SK-N-SH treated with all-trans-retinoic acid at 6 μM for 48 hours (cell line): ENCODE results near the gene OR1J4.

Source experiments
- ARNTL ChIP-seq: fragments of 450-650 bp; formaldehyde crosslinking; IDR thresholded peaks from 2 replicates; pipeline ENCODE4 v1.5.0; 2020; ENCODE audit warnings: low read depth, mild to moderate bottlenecking, moderate library complexity, borderline replicate concordance
- CSDC2 ChIP-seq: fragments of 250-450 bp; sonication (Bioruptor Pico); IDR thresholded peaks from 2 replicates; pipeline ENCODE4 v1.5.0; 2020; ENCODE audit warnings: mild to moderate bottlenecking, moderate library complexity
- ISL1 ChIP-seq: fragments of 250-450 bp; sonication (Bioruptor Pico); IDR thresholded peaks from 2 replicates; pipeline ENCODE4 v2.1.2; 2022; ENCODE audit warnings: mild to moderate bottlenecking, moderate library complexity
- OSR1 ChIP-seq: fragments of 250-450 bp; sonication (Bioruptor Pico); IDR thresholded peaks from 2 replicates; pipeline ENCODE4 v1.8.0; 2022; ENCODE audit warnings: moderate library complexity, mild to moderate bottlenecking, inconsistent platforms
- PATZ1 ChIP-seq: fragments of 250-450 bp; sonication (Bioruptor Pico); IDR thresholded peaks from 2 replicates; pipeline ENCODE4 v1.8.0; 2020; ENCODE audit warnings: mild to moderate bottlenecking, moderate library complexity, borderline replicate concordance
- PPARA ChIP-seq: fragments of 250-450 bp; sonication (Bioruptor Pico); IDR thresholded peaks from 2 replicates; pipeline ENCODE4 v1.5.0; 2020; ENCODE audit warnings: mild to moderate bottlenecking, borderline replicate concordance
- RARB ChIP-seq: fragments of 250-450 bp; sonication (Bioruptor Pico); IDR thresholded peaks from 2 replicates; pipeline ENCODE4 v1.8.0; 2021; ENCODE audit warnings: mild to moderate bottlenecking, moderate library complexity
- TCF4 ChIP-seq: fragments of 250-450 bp; sonication (Bioruptor Pico); IDR thresholded peaks from 2 replicates; pipeline ENCODE4 v1.8.0; 2021; ENCODE audit warnings: mild to moderate bottlenecking, moderate library complexity, borderline replicate concordance
- ZFP30 ChIP-seq: fragments of 450-650 bp; formaldehyde crosslinking; IDR thresholded peaks from 2 replicates; pipeline ENCODE4 v1.5.0; 2022; ENCODE audit warnings: mild to moderate bottlenecking, moderate library complexity
- ZNF565 ChIP-seq: fragments of 450-650 bp; formaldehyde crosslinking; conservative IDR thresholded peaks from 2 replicates; pipeline ENCODE4 v1.5.0; 2020; ENCODE audit warnings: low read depth, mild to moderate bottlenecking, moderate library complexity
- TF ChIP-seq, protein P1 (sequence below): fragments of 250-450 bp; sonication (Bioruptor Pico); IDR thresholded peaks from 2 replicates; pipeline ENCODE4 v1.5.1; 2020; ENCODE audit warnings: low read depth, mild to moderate bottlenecking, moderate library complexity
- TF ChIP-seq, protein P2 (sequence below): fragments of 250-450 bp; sonication (Bioruptor Pico); IDR thresholded peaks from 2 replicates; pipeline ENCODE4 v1.5.1; 2021; ENCODE audit warnings: mild to moderate bottlenecking, moderate library complexity
- TF ChIP-seq, protein P3 (sequence below): fragments of 250-450 bp; sonication (Bioruptor Pico); IDR thresholded peaks from 2 replicates; pipeline ENCODE4 v1.5.0; 2020; ENCODE audit warnings: mild to moderate bottlenecking, moderate library complexity

DNA sequence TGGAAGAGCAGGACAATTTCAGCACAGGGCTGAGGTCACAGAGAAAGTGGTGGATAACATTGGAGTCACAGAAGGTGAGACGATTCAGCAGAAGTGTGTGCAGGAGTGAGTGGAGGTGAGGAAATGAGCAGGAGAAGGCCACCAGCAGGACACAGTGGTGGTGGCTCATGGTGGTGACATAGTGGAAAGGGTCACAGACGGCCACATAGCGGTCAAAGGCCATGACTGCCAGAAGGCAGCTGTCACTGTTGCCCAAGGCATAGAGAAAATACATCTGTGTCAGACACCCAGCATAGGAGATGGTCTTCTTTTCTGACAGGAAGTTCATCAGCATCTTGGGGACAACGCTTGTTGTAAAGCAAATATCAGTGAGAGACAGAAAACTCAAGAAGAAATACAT, 49.0 kb downstream of the OR1J4 start:
- TF ChIP-seq ISL1 (CRISPR knock-in tag): no peak
- TF ChIP-seq, protein P1, sequence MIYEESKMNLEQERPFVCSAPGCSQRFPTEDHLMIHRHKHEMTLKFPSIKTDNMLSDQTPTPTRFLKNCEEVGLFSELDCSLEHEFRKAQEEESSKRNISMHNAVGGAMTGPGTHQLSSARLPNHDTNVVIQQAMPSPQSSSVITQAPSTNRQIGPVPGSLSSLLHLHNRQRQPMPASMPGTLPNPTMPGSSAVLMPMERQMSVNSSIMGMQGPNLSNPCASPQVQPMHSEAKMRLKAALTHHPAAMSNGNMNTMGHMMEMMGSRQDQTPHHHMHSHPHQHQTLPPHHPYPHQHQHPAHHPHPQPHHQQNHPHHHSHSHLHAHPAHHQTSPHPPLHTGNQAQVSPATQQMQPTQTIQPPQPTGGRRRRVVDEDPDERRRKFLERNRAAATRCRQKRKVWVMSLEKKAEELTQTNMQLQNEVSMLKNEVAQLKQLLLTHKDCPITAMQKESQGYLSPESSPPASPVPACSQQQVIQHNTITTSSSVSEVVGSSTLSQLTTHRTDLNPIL (CRISPR knock-in tag): no peak
- TF ChIP-seq ARNTL (CRISPR knock-in tag): no peak
- no peak for TF ChIP-seq OSR1 (CRISPR knock-in tag)
- TF ChIP-seq, protein P2, sequence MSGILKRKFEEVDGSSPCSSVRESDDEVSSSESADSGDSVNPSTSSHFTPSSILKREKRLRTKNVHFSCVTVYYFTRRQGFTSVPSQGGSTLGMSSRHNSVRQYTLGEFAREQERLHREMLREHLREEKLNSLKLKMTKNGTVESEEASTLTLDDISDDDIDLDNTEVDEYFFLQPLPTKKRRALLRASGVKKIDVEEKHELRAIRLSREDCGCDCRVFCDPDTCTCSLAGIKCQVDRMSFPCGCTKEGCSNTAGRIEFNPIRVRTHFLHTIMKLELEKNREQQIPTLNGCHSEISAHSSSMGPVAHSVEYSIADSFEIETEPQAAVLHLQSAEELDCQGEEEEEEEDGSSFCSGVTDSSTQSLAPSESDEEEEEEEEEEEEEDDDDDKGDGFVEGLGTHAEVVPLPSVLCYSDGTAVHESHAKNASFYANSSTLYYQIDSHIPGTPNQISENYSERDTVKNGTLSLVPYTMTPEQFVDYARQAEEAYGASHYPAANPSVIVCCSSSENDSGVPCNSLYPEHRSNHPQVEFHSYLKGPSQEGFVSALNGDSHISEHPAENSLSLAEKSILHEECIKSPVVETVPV (CRISPR knock-in tag): no peak
- no peak for TF ChIP-seq TCF4 (CRISPR knock-in tag)
- TF ChIP-seq PATZ1 (CRISPR knock-in tag): no peak
- TF ChIP-seq CSDC2 (CRISPR knock-in tag): no peak
- TF ChIP-seq, protein P3, sequence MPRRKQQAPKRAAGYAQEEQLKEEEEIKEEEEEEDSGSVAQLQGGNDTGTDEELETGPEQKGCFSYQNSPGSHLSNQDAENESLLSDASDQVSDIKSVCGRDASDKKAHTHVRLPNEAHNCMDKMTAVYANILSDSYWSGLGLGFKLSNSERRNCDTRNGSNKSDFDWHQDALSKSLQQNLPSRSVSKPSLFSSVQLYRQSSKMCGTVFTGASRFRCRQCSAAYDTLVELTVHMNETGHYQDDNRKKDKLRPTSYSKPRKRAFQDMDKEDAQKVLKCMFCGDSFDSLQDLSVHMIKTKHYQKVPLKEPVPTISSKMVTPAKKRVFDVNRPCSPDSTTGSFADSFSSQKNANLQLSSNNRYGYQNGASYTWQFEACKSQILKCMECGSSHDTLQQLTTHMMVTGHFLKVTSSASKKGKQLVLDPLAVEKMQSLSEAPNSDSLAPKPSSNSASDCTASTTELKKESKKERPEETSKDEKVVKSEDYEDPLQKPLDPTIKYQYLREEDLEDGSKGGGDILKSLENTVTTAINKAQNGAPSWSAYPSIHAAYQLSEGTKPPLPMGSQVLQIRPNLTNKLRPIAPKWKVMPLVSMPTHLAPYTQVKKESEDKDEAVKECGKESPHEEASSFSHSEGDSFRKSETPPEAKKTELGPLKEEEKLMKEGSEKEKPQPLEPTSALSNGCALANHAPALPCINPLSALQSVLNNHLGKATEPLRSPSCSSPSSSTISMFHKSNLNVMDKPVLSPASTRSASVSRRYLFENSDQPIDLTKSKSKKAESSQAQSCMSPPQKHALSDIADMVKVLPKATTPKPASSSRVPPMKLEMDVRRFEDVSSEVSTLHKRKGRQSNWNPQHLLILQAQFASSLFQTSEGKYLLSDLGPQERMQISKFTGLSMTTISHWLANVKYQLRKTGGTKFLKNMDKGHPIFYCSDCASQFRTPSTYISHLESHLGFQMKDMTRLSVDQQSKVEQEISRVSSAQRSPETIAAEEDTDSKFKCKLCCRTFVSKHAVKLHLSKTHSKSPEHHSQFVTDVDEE (CRISPR knock-in tag): no peak
- TF ChIP-seq RARB (CRISPR knock-in tag): no peak
- no peak for TF ChIP-seq ZNF565
- no peak for TF ChIP-seq PPARA (CRISPR knock-in tag)
- TF ChIP-seq ZFP30 (CRISPR knock-in tag): no peak
